ENCODE results near the gene ADAM12.
A peak's percentile ranks its signal among the peaks of the same experiment; 100 is the strongest.

ADAM12 gene

GRCh38 chr10:126133906-126134656 is 254.2 kb downstream of the ADAM12 start:
- no peak for TF ChIP-seq CTCF (IDR thresholded peaks at IDR 0.05; ENCODE audit: low read depth, low read length)
- peak; percentile 47 for DNase-seq (ENCODE audit: extremely low read depth, low read depth)

DNA sequence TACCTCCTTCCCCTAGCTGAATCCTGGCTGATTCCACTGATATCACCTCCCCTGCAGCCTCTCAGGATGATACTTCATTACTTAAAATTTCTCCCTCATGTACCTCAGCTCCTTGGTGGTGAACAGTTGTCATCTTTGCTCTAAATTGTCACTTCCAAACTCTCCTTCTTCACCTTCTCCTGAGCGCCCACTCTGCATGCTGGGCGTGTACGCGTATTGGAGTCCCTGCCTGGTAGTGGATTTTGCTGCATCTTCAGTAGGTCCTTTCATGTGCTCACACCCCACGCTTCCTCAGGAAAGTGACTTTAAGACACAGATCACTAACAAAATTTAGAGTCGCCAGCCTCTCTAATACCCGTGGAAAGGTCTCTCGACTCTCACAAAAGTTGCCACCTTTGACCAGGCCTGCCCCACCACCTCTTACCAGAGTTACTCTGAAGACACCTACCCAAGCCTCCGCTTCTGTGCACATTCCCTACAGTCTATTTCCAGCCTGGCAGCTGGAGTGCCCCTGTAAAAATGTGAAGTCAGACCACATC is 255.1 kb downstream of the ADAM12 start:
- no peak for TF ChIP-seq CTCF (IDR thresholded peaks at IDR 0.05; ENCODE audit: low read depth, low read length)
- DNase-seq (ENCODE audit: extremely low read depth, low read depth): no peak

GRCh38 chr10:126131341-126131740 is 256.9 kb downstream of the ADAM12 start:
- TF ChIP-seq CTCF (IDR thresholded peaks at IDR 0.05; ENCODE audit: low read depth, low read length): no peak
- DNase-seq (ENCODE audit: extremely low read depth, low read depth): no peak

DNA sequence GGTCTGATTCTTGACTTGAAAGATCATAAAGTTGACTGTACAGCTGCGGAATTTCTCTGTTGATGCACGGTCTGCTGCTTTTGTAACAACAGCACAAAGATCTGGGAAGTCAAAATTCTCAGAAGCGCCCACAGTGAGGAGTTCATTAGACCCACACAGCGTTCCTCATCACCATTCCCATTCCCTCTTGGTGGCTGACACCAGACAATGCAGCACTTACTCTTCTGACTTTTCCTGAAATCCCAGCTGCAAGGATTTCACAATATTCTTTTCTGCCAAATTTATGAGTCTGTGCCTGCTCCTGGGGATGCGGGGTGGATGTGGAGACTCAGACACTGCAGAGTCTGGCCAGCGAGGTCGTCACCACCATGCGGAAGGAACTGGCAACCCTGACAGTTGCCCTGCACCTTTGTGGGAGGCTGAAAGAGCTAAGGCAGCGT is 258.0 kb downstream of the ADAM12 start:
- no peak for DNase-seq (ENCODE audit: extremely low read depth, low read depth)
- TF ChIP-seq CTCF (IDR thresholded peaks at IDR 0.05; ENCODE audit: low read depth, low read length): no peak; the same call in 1 of the 2 replicates

DNA sequence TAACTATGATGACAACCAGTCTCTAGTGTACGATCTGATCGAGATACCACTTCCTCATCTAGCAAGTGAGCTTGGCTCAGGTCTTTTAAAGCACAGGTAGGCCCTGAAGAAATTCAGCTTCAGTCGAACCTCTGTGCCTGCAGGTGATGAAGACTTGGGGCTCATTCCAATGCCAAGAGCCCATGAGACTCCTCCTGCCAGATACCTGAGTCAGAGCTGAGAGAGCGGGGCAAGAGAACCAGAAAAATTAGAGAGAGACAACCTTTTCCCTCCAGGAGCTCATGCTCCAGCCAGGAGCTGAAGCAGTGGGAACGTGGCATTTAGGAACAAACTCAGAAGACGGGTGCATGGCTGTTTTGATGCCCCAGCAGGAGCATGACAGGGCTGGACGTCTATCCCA is 259.3 kb downstream of the ADAM12 start:
- no peak for TF ChIP-seq CTCF (IDR thresholded peaks at IDR 0.05; ENCODE audit: low read depth, low read length)
- no peak for DNase-seq (ENCODE audit: extremely low read depth, low read depth)

- no peak for DNase-seq (ENCODE audit: extremely low read depth, low read depth)
- no peak for TF ChIP-seq CTCF (IDR thresholded peaks at IDR 0.05; ENCODE audit: low read depth, low read length)
Observed at GRCh38 chr10:126128581-126128980, 259.7 kb downstream of the ADAM12 start.

DNA sequence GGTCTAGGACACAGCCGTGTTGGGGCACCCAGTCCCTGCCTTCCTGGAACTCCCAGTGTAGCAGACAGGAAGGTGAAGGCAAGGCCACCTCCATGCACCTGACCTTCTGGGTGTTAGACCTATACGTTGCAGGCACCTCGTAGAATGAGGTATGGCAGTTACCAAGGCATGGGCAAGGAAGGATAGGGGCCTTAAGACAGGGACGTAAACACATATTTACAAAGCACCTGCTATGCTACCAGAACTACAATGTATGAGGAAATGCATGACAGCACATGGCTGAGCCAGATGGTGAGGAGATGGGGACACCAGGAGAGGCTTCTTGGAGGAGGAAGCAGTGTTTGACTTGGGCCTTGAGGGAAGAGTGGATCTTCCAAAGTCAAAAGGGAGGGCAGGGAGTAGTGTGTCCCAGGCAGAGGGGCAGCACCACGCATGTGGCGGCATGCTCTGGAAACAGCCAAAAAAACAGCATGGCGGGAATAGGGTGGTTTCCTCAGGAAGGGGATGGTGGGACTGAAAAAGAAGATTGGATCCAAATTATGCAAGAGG is 260.7 kb downstream of the ADAM12 start:
- no peak for TF ChIP-seq CTCF (IDR thresholded peaks at IDR 0.05; ENCODE audit: low read depth, low read length)
- no peak for DNase-seq (ENCODE audit: extremely low read depth, low read depth)

All from AG09319 (cell line).